ENCODE results near the gene KRT73. TPM values are rescaled to one million over a fixed set of nuclear protein-coding genes. Genes with fewer than 3 reads are reported as not detected.

The KRT73 gene
- total and polyA plus RNA-seq, 2 donors (not counting 3 experiments of a cell fraction or from before 2014, with no cell fraction given), result not detected

DNA sequence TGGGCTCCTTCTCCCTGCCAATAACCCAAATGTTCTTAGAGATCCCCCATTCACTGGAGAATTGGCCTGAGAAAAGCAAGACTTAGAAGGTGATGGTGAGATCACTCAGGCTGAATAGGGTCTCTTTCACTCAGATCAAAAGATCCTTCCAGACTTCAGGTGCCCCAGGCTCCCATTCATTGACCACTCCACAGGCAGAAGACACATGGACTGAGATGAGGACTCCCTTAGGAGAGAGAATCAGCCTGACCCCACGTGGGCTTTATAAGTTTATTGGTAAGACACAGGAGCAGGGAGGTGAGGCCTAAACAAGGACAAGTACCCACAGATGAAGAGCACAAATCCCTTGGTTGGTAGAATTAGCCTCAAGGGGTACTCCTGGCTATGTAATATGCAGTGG is 11.0 kb downstream of the KRT73 start:
- no TSS peak for BruUV-seq (replicated peaks)
- TF ChIP-seq POLR2A (IDR thresholded peaks at IDR 0.05; ENCODE audit: low read depth, low read length), result no peak
- TF ChIP-seq POLR2AphosphoS5 (IDR thresholded peaks at IDR 0.05; ENCODE audit: insufficient read depth, low read depth, low read length), result no peak
- TF ChIP-seq, protein P1, sequence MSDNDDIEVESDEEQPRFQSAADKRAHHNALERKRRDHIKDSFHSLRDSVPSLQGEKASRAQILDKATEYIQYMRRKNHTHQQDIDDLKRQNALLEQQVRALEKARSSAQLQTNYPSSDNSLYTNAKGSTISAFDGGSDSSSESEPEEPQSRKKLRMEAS (IDR thresholded peaks at IDR 0.05; ENCODE audit: insufficient read depth, insufficient read length), result no peak
- TF ChIP-seq, protein P2, sequence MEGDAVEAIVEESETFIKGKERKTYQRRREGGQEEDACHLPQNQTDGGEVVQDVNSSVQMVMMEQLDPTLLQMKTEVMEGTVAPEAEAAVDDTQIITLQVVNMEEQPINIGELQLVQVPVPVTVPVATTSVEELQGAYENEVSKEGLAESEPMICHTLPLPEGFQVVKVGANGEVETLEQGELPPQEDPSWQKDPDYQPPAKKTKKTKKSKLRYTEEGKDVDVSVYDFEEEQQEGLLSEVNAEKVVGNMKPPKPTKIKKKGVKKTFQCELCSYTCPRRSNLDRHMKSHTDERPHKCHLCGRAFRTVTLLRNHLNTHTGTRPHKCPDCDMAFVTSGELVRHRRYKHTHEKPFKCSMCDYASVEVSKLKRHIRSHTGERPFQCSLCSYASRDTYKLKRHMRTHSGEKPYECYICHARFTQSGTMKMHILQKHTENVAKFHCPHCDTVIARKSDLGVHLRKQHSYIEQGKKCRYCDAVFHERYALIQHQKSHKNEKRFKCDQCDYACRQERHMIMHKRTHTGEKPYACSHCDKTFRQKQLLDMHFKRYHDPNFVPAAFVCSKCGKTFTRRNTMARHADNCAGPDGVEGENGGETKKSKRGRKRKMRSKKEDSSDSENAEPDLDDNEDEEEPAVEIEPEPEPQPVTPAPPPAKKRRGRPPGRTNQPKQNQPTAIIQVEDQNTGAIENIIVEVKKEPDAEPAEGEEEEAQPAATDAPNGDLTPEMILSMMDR (IDR thresholded peaks at IDR 0.05; ENCODE audit: extremely low read depth in 1 of 2, insufficient read depth in 1 of 2, low read depth in 1 of 2, low read length in 2 of 2), result no peak
- no peak for TF ChIP-seq GATA2 (IDR thresholded peaks at IDR 0.05; ENCODE audit: insufficient read depth, insufficient read length, low read depth, low read length)
- no peak for TF ChIP-seq JUN (IDR thresholded peaks at IDR 0.05; ENCODE audit: borderline replicate concordance, insufficient read depth, insufficient read length, low read depth)
- no peak for TF ChIP-seq MYC (IDR thresholded peaks at IDR 0.05; ENCODE audit: low read depth, low read length)
- TF ChIP-seq EZH2 (IDR thresholded peaks at IDR 0.05; ENCODE audit: borderline replicate concordance, low read depth, low read length, severe bottlenecking), result no peak
- TF ChIP-seq FOS (IDR thresholded peaks at IDR 0.05; ENCODE audit: borderline replicate concordance, insufficient read depth, low read length), result no peak
- Histone ChIP-seq H3K4me1 (ENCODE audit: control insufficient read depth, extremely low read depth, insufficient read depth, low read length) (no peaks in the 10 kb centered on the region), H3K27ac (ENCODE audit: insufficient read depth, low read depth, low read length) (no peak overlapping the region), H2AFZ (ENCODE audit: low read depth, low read length) (no peak overlapping the region), H3K79me2 (ENCODE audit: control insufficient read depth, insufficient read depth, low read length) (no peaks in the 10 kb centered on the region), H3K9ac (replicated peaks; ENCODE audit: extremely low read depth, insufficient read depth, low read length) (no peak overlapping the region), H3K9me1 (replicated peaks; ENCODE audit: control insufficient read depth, extremely low read depth, insufficient read depth, low read length) (no peaks in the 10 kb centered on the region), H3K4me2 (ENCODE audit: insufficient read depth, low read length) (no peak overlapping the region), H3K4me3 (replicated peaks in 1 of 3; ENCODE audit: insufficient read depth in 1 of 3, low read depth in 1 of 3, low read length in 3 of 3) (no peak overlapping the region), H3K9me3 (replicated peaks; ENCODE audit: control insufficient read depth, insufficient read depth, low read length) (no peaks in the 10 kb centered on the region), H4K20me1 (replicated peaks; ENCODE audit: control insufficient read depth, extremely low read depth, insufficient read depth, low read length) (no peaks in the 10 kb centered on the region), H3K36me3 (ENCODE audit: control insufficient read depth in 2 of 2, extremely low read depth in 1 of 2, insufficient read depth in 2 of 2, low read length in 2 of 2) (no peaks in the 10 kb centered on the region), H3K27me3 (ENCODE audit: control insufficient read depth in 2 of 2, insufficient read depth in 2 of 2, low read length in 2 of 2) (peaks cover 1 to 9% of the 10 kb centered on the region in 2 experiments)
- FAIRE-seq (no peak), DNase-seq (ENCODE audit: low read depth, low spot score) (no peak)
- intact Hi-C loops (cut with micrococcal nuclease) (no loop called here), dilution Hi-C loops (cut with MboI; ENCODE audit: extremely low pct_ligation_motif_present, low sequenced_read_pairs) (no loop called here)
- ChIA-PET POLR2A (no interaction called here), CTCF (no interaction called here)
